GM12891 (cell line): Measurements from ENCODE around the gene FCHSD1.

ENCODE experiments used
- POLR2A ChIP-seq: IDR thresholded peaks from 2 replicates; pipeline ENCODE4 v1.6.1; 2011; ENCODE audit warnings: low read depth, low read length, control low read depth
- POLR2AphosphoS5 ChIP-seq: IDR thresholded peaks from 2 replicates; pipeline ENCODE4 v1.6.1; 2011; ENCODE audit warnings: low read depth, low read length, control low read depth
- SPI1 ChIP-seq: IDR thresholded peaks from 2 replicates; pipeline ENCODE4 v1.6.1; 2011; ENCODE audit warnings: low read depth, low read length, control low read depth

DNA sequence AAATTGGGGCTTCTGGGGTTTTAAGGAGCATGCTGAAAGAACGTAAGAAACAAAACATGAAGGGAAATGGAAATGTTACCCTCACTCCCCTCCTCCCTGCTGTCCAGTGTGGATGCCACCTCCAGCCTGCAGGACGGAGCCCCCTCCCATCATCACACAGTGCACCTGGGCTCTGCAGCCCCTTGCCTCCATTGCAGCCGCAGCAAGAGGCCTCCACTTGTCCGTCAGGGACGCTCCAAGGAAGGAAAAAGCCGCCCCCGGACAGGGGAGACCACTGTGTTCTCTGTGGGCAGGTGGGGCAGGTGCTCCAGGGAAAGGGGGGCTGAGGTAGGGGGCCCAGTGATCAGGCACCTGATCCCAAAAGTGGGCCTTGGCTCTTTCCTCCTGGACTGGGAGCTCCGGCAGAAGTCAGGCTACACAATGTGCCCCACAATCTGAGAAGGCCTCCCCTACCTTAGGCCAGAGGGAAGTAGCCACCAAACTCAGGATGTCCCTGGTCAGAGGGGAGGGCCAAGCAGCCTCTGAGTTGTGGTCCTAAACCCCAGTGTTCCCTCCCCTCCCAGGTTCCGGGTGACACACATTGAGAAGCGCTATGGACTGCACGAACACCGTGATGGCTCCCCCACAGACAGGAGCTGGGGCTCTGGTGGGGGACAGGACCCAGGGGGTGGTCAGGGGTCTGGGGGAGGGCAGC is 11.7 kb downstream of the FCHSD1 start:
- TF ChIP-seq SPI1: no peak
- TF ChIP-seq POLR2A: no peak
- no peak for TF ChIP-seq POLR2AphosphoS5
